ENCODE results near the gene KLK6. TPM values are rescaled to one million over a fixed set of nuclear protein-coding genes. Genes with fewer than 3 reads are reported as not detected.

KLK6 gene
- total RNA-seq, 1 donor from 2014 or later = 3.5 TPM

GRCh38 chr19:50952910-50953309 is 16.5 kb downstream of the KLK6 start, which contains the start of gene KLK5:
Gene KLK5 (minus strand): TSS chr19:50953038. CDS start chr19:50952657, 381 bp downstream.
- no peak within 1 kb of the TSS for H3K27ac Mint-ChIP-seq (ENCODE audit: unreplicated experiment)
- Histone ChIP-seq H3K36me3 (ENCODE audit: insufficient read depth, low read length) (no peaks in the 10 kb centered on the region), H2AFZ (ENCODE audit: low read depth, low read length) (no peak within 1 kb of the TSS), H3K4me2 (ENCODE audit: low read length) (no peak within 1 kb of the TSS), H3K9me3 (ENCODE audit: insufficient read depth, low read depth, low read length) (no peaks in the 10 kb centered on the region), H3K27ac (ENCODE audit: low read depth, low read length) (no peak within 1 kb of the TSS), H3K4me1 (ENCODE audit: insufficient read depth, low read length) (no peaks in the 10 kb centered on the region), H3K4me3 (ENCODE audit: insufficient read depth, low read depth, low read length) (no peak within 1 kb of the TSS), H3K79me2 (ENCODE audit: insufficient read depth, low read length) (no peaks in the 10 kb centered on the region), H4K20me1 (ENCODE audit: insufficient read depth, low read length) (no peaks in the 10 kb centered on the region), H3K9ac (ENCODE audit: low read length) (no peak within 1 kb of the TSS), H3K27me3 (ENCODE audit: insufficient read depth, low read length) (no peaks in the 10 kb centered on the region)
- no peak for FAIRE-seq
- H3K9me3 Mint-ChIP-seq (ENCODE audit: unreplicated experiment) = peaks cover 6% of the 10 kb centered on the region
- H3K27me3 Mint-ChIP-seq (ENCODE audit: low read depth, unreplicated experiment) = peaks cover 26% of the 10 kb centered on the region
- no peaks in the 10 kb centered on the region for H3K4me1 Mint-ChIP-seq (ENCODE audit: low read depth, unreplicated experiment)
- no peak within 1 kb of the TSS for H3K4me3 Mint-ChIP-seq (ENCODE audit: unreplicated experiment)
- no peak for TF ChIP-seq CTCF (IDR thresholded peaks at IDR 0.05; ENCODE audit: insufficient read depth, low read depth, low read length)
- no peak for TF ChIP-seq EZH2 (IDR thresholded peaks at IDR 0.05; ENCODE audit: insufficient read depth, low read length)
- DNase-seq (ENCODE audit: low read depth) = no peak
- H3K36me3 Mint-ChIP-seq (ENCODE audit: low read depth, unreplicated experiment) = no peaks in the 10 kb centered on the region

GRCh38 chr19:50949861-50950260 is 19.5 kb downstream of the KLK6 start:
- TF ChIP-seq CTCF (IDR thresholded peaks at IDR 0.05; ENCODE audit: insufficient read depth, low read depth, low read length) (no peak), EZH2 (IDR thresholded peaks at IDR 0.05; ENCODE audit: insufficient read depth, low read length) (no peak)
- Mint-ChIP-seq H3K36me3 (ENCODE audit: low read depth, unreplicated experiment) (no peaks in the 10 kb centered on the region), H3K4me3 (ENCODE audit: unreplicated experiment) (no peak overlapping the region), H3K27ac (ENCODE audit: unreplicated experiment) (no peak overlapping the region), H3K9me3 (ENCODE audit: unreplicated experiment) (peaks cover 6% of the 10 kb centered on the region), H3K4me1 (ENCODE audit: low read depth, unreplicated experiment) (no peaks in the 10 kb centered on the region), H3K27me3 (ENCODE audit: low read depth, unreplicated experiment) (peaks cover 26% of the 10 kb centered on the region)
- no peak overlapping the region for H2AFZ ChIP-seq (ENCODE audit: low read depth, low read length)
- DNase-seq (ENCODE audit: low read depth) (no peak), FAIRE-seq (no peak)
- no peaks in the 10 kb centered on the region for H3K9me3 ChIP-seq (ENCODE audit: insufficient read depth, low read depth, low read length)
- H3K27me3 ChIP-seq (ENCODE audit: insufficient read depth, low read length) = no peaks in the 10 kb centered on the region
- H3K36me3 ChIP-seq (ENCODE audit: insufficient read depth, low read length) = no peaks in the 10 kb centered on the region
- H3K27ac ChIP-seq (ENCODE audit: low read depth, low read length) = no peak overlapping the region
- H3K9ac ChIP-seq (ENCODE audit: low read length) = no peak overlapping the region
- H3K79me2 ChIP-seq (ENCODE audit: insufficient read depth, low read length) = no peaks in the 10 kb centered on the region
- H3K4me2 ChIP-seq (ENCODE audit: low read length) = no peak overlapping the region
- H4K20me1 ChIP-seq (ENCODE audit: insufficient read depth, low read length) = no peaks in the 10 kb centered on the region
- no peak overlapping the region for H3K4me3 ChIP-seq (ENCODE audit: insufficient read depth, low read depth, low read length)
- H3K4me1 ChIP-seq (ENCODE audit: insufficient read depth, low read length) = no peaks in the 10 kb centered on the region

- FAIRE-seq = no peak
- H3K9me3 Mint-ChIP-seq (ENCODE audit: unreplicated experiment) = peaks cover 10% of the 10 kb centered on the region
Measured at GRCh38 chr19:50947123-50947522, 22.3 kb downstream of the KLK6 start.

More at GRCh38 chr19:50947123-50947522, 22.3 kb downstream of the KLK6 start:
- Histone ChIP-seq H3K36me3 (ENCODE audit: insufficient read depth, low read length) (no peaks in the 10 kb centered on the region), H3K4me1 (ENCODE audit: insufficient read depth, low read length) (no peaks in the 10 kb centered on the region), H3K9me3 (ENCODE audit: insufficient read depth, low read depth, low read length) (no peaks in the 10 kb centered on the region), H3K4me3 (ENCODE audit: insufficient read depth, low read depth, low read length) (no peak overlapping the region), H3K79me2 (ENCODE audit: insufficient read depth, low read length) (no peaks in the 10 kb centered on the region), H3K27me3 (ENCODE audit: insufficient read depth, low read length) (no peaks in the 10 kb centered on the region), H3K27ac (ENCODE audit: low read depth, low read length) (no peak overlapping the region), H3K9ac (ENCODE audit: low read length) (no peak overlapping the region), H2AFZ (ENCODE audit: low read depth, low read length) (no peak overlapping the region), H4K20me1 (ENCODE audit: insufficient read depth, low read length) (no peaks in the 10 kb centered on the region), H3K4me2 (ENCODE audit: low read length) (no peak overlapping the region)
- DNase-seq (ENCODE audit: low read depth) = no peak
- no peak overlapping the region for H3K27ac Mint-ChIP-seq (ENCODE audit: unreplicated experiment)
- H3K4me1 Mint-ChIP-seq (ENCODE audit: low read depth, unreplicated experiment) = no peaks in the 10 kb centered on the region
- TF ChIP-seq CTCF (IDR thresholded peaks at IDR 0.05; ENCODE audit: insufficient read depth, low read depth, low read length) (no peak), EZH2 (IDR thresholded peaks at IDR 0.05; ENCODE audit: insufficient read depth, low read length) (no peak)
- H3K4me3 Mint-ChIP-seq (ENCODE audit: unreplicated experiment) = no peak overlapping the region
- H3K36me3 Mint-ChIP-seq (ENCODE audit: low read depth, unreplicated experiment) = no peaks in the 10 kb centered on the region
- H3K27me3 Mint-ChIP-seq (ENCODE audit: low read depth, unreplicated experiment) = peaks cover 31% of the 10 kb centered on the region

Measured in astrocyte (in vitro differentiated cells and primary cell).